Smooth muscle cell of the umbilical artery (primary cell): Measurements from ENCODE around the gene TNXB. TPM values are rescaled to one million over a fixed set of nuclear protein-coding genes. Genes with fewer than 3 reads are reported as not detected.

ENCODE experiments used
- total RNA-seq: library from RNA; depleted of rRNA; stranded (reverse); fragments of >200 nt; gene quantifications from 2 replicates; pipeline ENCODE4 v1.2.3, GENCODE V29; 2014

Gene TNXB
- total RNA-seq = 0.89 and 1.7 TPM in 2 replicates

GRCh38 chr6:32109114-32109764 is at the start of gene TNXB:
Gene TNXB, minus strand, starts transcription at chr6:32109338. Its CDS starts 11,140 bp downstream, at chr6:32098198.

GRCh38 chr6:32153564-32154513 is 44.7 kb upstream of the TNXB start, which contains the start of gene PPT2:
Gene PPT2, plus strand, starts transcription at chr6:32154141. Its CDS starts 454 bp downstream, at chr6:32154595.

GRCh38 chr6:32151863-32152768 is 43.0 kb upstream of the TNXB start, which contains the start of gene PRRT1:
Gene PRRT1, minus strand, starts transcription at chr6:32151939. Its CDS starts 112 bp downstream, at chr6:32151827.

GRCh38 chr6:32127717-32128592 is 18.8 kb upstream of the TNXB start, which contains the start of gene ATF6B:
Gene ATF6B, minus strand, starts transcription at chr6:32128246. Its CDS starts 39 bp downstream, at chr6:32128207.

GRCh38 chr6:32037598-32038524 is 71.3 kb downstream of the TNXB start, which contains the start of gene CYP21A2:
Gene CYP21A2, plus strand, starts transcription at chr6:32038415. Its CDS starts 8 bp downstream, at chr6:32038423.

GRCh38 chr6:32014547-32014946 is 94.6 kb downstream of the TNXB start, which contains the start of gene C4B:
Gene C4B, plus strand, starts transcription at chr6:32014795. Its CDS starts 51 bp downstream, at chr6:32014846.

Other genes starting within 250 kb of the TNXB start
- gene NEU1, start 246.5 kb downstream of the TNXB start, total RNA-seq = 72.0 and 133 TPM in 2 replicates
- 0.05 and 0.30 TPM in 2 replicates for gene SLC44A4, start 230.3 kb downstream of the TNXB start, total RNA-seq
- gene EHMT2, start 211.6 kb downstream of the TNXB start, total RNA-seq = 51.1 and 57.6 TPM in 2 replicates
- gene ZBTB12, start 207.3 kb downstream of the TNXB start, total RNA-seq = 3.6 and 4.7 TPM in 2 replicates
- 0.42 and 0.89 TPM in 2 replicates for gene C2, start 181.6 kb downstream of the TNXB start, total RNA-seq
- gene CFB, start 163.2 kb downstream of the TNXB start, total RNA-seq = 4.1 and 28.8 TPM in 2 replicates
- gene NELFE, start 150.4 kb downstream of the TNXB start, total RNA-seq = 89.1 and 109 TPM in 2 replicates
- 60.3 and 63.7 TPM in 2 replicates for gene SKIC2, start 150.2 kb downstream of the TNXB start, total RNA-seq
- 11.0 and 11.3 TPM in 2 replicates for gene DXO, start 137.2 kb downstream of the TNXB start, total RNA-seq
- 4.2 and 4.3 TPM in 2 replicates for gene C4A, start 127.3 kb downstream of the TNXB start, total RNA-seq
- gene C4B, start 94.5 kb downstream of the TNXB start, total RNA-seq = 2.1 and 3.9 TPM in 2 replicates
- 0.14 TPM in 1 of 2 replicates, not detected in the other for gene CYP21A2, start 70.9 kb downstream of the TNXB start, total RNA-seq
- 18.7 and 28.5 TPM in 2 replicates for gene ATF6B, start 18.9 kb upstream of the TNXB start, total RNA-seq
- gene FKBPL, start 20.9 kb upstream of the TNXB start, total RNA-seq = 3.0 and 3.6 TPM in 2 replicates
- gene PRRT1, start 42.6 kb upstream of the TNXB start, total RNA-seq = 0.09 TPM in 1 of 2 replicates, not detected in the other
- 16.3 and 16.6 TPM in 2 replicates for gene PPT2, start 44.8 kb upstream of the TNXB start, total RNA-seq
- 1.2 and 1.4 TPM in 2 replicates for gene EGFL8, start 55.3 kb upstream of the TNXB start, total RNA-seq
- 19.3 and 28.4 TPM in 2 replicates for gene AGPAT1, start 66.7 kb upstream of the TNXB start, total RNA-seq
- 14.9 and 24.6 TPM in 2 replicates for gene RNF5, start 69.1 kb upstream of the TNXB start, total RNA-seq
- gene AGER, start 74.9 kb upstream of the TNXB start, total RNA-seq = 0.23 TPM in 1 of 2 replicates, not detected in the other
- 36.2 and 58.1 TPM in 2 replicates for gene PBX2, start 80.9 kb upstream of the TNXB start, total RNA-seq
- 0.59 and 1.2 TPM in 2 replicates for gene GPSM3, start 83.3 kb upstream of the TNXB start, total RNA-seq
- 0.42 and 1.5 TPM in 2 replicates for gene NOTCH4, start 114.7 kb upstream of the TNXB start, total RNA-seq